Midbrain (tissue), 1 donor: ENCODE data around the gene DEF6.

ENCODE experiments used
- DNase-seq: peaks from one replicate; lab custom pipeline; 2025; lab: John Stamatoyannopoulos, UW

The DEF6 gene, protein sequence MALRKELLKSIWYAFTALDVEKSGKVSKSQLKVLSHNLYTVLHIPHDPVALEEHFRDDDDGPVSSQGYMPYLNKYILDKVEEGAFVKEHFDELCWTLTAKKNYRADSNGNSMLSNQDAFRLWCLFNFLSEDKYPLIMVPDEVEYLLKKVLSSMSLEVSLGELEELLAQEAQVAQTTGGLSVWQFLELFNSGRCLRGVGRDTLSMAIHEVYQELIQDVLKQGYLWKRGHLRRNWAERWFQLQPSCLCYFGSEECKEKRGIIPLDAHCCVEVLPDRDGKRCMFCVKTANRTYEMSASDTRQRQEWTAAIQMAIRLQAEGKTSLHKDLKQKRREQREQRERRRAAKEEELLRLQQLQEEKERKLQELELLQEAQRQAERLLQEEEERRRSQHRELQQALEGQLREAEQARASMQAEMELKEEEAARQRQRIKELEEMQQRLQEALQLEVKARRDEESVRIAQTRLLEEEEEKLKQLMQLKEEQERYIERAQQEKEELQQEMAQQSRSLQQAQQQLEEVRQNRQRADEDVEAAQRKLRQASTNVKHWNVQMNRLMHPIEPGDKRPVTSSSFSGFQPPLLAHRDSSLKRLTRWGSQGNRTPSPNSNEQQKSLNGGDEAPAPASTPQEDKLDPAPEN

DNA sequence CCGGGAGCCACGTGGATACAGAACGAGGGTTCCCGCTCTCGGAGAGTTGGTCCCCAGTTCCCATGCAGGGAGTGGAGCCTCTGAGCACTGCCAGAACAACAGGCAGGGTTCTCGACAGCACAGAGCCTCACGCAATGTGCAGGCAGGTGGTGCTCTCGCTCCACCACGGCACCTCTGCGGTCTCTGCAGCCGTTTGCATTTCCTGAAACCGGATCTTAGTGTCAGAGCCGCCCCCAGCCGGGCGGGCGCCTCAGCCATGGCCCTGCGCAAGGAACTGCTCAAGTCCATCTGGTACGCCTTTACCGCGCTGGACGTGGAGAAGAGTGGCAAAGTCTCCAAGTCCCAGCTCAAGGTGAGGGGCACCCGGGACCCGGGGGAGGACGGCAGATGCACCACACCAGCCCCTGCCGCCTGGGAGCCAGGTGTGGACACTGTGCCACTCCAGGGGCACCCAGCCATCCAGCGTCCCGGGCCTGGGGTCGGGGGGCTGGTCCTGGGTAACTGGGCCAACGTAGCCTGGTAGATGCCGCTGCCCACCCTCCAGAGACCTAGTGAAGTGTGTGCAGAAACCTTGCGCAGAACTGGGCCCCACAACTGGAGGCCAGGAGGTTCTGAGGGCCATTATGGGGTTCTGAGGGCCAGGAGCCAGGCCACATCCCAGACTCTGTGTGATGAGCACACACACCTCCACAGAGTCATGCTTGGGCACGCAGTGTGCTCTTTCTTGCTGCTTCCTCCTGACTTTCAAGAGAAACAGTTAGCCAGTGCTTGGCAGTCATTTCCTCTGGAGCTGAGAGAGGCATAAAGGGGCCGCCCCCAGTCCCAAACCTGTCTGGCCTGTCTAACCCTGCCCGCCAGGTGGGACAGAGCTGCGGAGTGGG, at the start of gene DEF6:
DEF6 (plus strand) TSS at position 218 of the 881 bp plus-strand sequence; CDS start at position 257, 39 bp downstream.
- DNase-seq = peak; percentile 39

DNA sequence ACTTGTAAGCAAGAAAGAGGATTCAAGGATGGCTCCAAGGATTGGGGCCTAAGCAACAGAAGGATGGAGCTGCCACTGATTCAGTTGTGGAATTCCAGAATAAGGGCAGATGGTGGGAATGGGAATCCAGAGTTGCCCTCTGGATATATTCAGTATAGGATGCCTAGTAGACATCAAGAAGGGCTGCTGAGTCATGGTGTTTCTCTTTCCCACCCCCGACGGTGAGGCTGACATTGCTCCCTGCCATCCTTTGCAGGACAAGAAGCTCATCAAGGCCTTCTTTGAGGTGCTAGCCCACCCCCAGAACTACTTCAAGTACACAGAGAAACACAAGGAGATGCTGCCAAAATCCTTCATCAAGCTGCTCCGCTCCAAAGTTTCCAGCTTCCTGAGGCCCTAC, 49.3 kb upstream of the DEF6 start:
- DNase-seq = no peak

DNA sequence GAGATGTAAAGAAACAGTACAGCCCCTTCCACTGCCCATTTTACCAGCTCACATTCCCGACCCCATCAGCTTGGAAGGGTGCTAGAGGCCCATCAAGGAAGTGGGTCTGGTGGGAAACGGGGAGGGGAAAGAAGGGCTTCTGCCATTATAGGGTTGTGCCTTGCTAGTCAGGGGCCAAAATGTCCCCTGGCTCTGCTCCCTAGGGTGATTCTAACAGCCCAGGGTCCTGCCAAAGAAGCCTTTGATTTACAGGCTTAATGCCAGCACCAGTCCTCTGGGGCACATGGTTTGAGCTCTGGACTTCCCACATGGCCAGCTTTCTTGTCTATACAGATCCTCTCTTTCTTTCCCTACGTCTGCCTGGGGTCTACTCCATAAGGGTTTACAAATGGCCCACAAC, 48.7 kb upstream of the DEF6 start:
- no peak for DNase-seq

DNA sequence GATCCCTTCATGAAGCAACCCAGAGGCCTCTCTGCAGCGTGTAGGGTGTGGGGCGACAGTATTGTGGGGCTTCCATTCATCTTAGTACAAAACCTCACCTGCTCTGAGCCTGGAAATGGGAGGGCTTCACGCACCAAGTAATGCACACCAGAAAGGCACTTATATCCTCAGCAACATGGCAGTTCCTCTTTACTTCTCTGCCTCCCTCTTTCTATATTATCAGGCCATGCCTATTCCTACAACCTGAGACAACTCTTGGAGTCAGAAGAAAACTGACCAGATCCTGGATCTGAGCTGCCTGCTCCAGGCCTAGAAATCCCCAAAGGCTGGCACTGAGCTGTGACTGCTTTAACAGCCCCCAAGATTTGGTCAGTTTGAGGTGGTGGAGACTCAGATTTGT, 45.7 kb upstream of the DEF6 start:
- no peak for DNase-seq

DNA sequence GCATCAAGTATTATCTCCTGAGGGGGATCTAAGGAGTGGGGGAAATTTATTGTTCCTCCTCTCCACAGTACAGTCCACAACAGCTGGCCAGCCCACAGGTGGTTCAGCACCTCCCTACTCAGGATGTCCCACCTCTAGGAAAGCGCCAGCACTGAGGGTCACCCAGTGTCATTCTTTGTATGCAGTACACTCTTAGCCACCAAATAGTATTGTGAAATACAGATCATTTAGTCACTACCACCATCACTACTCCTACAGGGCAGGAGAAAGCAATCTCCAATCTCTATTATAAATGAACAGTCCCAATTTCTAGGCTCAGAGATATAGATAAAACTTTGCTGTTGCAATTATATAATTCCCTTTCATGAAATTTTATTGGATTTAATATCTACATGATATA, 44.4 kb upstream of the DEF6 start:
- no peak for DNase-seq

DNA sequence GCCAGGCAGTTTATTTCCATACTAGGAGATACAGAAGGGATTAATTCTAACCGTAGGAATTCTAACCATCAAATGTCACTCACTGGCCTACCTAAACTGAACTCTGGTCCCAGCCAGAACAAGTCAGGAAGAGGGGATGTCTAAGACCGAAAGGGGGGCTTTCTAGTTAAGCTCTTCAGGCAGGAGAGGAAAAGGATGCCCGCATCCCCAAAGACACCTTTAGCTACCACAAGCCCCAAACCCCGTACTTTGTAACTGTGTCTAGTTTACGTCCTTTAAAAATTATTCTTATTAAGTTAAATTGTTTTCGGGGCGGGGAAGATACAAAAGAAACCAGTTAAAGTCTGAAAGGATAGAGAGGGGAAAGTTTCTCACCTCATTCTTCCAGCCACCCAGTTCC, 39.3 kb upstream of the DEF6 start:
- no peak for DNase-seq

DNA sequence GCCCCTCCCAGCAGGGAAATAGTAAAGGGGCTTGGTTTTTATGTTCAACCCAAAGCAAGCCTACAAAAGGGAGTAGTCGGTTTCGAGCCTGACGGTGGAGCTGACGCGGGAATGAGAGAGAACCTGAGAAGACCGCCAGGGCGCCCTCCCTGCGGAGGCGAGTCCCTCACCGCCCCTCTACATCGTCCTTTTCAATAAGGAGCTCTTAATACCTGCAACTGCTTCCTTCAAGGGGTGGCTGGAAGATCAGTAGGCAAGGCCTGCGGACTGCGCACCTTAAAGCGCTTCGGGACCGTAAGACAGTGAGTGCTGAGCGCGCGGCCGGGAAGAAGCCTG, 38.8 kb upstream of the DEF6 start:
- DNase-seq = peak; percentile 35

DNA sequence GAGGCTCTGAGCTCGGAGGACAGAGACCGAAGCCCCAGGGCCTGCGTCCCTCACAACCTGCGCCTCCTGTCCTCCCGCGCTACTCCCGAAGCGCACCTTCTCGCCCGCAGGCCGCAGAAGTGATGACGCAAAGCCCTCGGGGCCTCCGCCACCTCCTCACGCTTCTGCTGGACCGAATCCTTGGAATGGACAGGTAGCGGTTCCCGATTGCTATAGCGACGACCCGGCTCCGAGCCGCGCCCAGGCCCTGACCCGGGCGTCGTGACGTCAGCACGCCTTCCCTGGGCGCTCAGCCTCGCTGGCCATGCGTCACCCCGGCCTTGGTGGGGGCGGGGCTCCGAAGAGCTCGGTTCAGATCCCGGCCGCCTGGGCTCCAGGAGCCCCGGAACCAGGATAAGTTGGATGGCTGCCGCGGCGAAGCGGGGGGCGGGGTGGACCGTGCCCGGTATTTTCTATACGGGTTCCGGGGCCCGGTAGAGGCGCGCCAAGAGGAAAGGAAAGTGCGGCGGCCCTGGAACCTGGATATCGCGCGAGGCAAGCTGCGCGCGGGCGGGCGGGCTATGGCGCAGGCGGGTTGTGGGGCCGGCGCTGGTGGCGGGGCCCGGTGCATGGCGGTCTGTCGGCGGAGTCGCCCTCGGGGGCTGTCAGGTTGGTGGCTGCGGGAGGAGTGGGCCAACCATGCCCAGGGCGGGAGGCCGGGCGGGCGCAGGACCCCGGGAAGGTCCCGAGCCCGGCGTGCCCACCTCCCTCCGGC, 38.2 kb upstream of the DEF6 start, which contains the start of gene ZNF76:
ZNF76 (plus strand) TSS at position 542 of the 754 bp plus-strand sequence. CDS start 21,417 bp downstream, outside the sequence.
- peak; percentile 99 for DNase-seq

DNA sequence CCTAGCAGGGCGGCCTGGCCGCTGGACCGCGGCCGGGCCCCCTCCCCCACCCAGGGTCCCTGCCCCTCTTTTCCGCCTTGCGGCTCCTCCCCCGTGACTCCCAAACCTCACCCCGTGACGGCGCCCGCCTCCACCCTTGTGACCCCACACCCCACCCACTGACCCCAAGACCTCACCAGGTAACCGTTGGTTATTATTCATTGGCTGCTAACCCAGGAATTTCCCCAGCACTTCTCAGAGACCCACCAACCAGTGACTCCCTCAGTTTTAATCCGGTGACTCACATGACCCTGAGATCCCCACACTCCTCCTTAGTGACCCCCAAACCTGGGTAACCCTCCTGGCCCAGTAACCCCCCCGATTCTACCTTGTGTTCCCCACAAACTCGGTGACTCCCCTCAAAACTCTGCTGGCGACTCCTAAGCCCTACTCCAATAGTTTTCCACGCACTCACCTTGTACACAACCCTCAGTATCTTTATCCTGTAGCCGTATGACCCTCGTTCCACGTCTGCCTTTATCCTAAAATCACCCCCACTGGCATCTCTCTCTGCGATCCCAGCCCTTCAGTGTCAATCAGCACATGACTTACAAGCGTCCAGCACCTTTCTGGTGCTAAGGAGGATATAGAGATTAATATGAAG, 37.5 kb upstream of the DEF6 start:
- DNase-seq = peak; percentile 61

DNA sequence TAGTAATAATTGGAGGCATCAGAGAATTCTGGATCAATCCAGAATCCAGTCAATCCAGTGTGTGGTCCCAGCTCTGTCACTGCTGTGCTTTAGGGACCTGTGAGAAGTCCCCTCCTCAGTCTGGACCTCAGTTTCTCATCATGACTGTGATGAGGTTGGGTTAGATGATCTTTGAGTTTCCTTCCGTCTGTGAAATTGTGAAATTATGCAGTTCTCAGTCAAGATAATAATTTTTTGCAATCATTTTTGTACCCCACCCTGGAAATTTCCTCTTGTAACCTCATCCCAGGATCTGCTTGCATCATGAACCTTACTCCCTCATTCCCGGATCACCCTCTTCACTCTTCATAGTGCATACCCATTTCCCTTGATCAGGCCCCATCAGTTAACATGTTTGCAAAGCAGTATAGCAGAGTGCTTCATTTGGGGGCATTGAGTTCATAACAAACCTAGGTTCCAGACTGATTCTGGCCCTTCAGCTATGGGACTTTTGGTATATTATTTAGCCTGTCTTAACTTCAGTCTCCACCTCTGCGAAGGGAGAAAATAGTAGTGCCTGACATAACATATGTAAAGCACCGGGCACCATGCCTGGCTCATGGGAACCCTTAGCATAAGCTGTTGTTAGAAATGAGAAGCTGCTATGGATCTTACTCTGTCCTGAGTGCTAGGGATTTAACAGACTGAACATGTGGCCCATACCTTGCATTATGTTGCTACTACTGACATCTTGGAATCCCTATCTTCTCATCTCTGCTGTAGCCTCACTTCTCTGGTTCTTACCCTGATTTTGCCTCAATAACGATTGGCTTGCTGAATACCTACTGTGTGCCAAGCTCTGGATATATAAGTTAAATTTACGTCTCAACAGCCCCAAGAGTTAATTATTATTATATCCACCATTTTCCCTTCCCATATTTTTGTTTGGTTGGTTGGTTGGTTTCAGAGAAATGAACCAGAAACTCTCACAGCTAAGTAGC, 36.7 kb upstream of the DEF6 start:
- DNase-seq = no peak

DNA sequence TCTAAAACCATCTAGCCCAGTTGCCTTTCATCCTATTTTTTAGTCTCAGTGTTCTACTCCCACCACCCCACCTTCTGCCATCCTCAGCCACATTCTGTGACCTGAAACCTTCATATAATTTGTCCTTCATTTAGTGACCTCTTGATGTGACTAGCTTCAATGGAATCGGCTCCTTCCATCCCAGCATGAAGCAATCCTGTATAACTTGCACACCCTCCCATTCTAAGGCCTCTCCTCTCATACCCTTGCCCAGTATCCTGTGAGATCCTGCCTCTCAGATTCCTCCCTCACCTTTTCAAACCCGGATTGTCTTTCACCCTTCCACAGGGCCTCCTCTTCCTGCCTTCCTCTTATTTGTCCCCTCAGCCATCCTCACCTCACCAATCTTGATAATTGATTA, 35.0 kb upstream of the DEF6 start:
- DNase-seq = no peak

DNA sequence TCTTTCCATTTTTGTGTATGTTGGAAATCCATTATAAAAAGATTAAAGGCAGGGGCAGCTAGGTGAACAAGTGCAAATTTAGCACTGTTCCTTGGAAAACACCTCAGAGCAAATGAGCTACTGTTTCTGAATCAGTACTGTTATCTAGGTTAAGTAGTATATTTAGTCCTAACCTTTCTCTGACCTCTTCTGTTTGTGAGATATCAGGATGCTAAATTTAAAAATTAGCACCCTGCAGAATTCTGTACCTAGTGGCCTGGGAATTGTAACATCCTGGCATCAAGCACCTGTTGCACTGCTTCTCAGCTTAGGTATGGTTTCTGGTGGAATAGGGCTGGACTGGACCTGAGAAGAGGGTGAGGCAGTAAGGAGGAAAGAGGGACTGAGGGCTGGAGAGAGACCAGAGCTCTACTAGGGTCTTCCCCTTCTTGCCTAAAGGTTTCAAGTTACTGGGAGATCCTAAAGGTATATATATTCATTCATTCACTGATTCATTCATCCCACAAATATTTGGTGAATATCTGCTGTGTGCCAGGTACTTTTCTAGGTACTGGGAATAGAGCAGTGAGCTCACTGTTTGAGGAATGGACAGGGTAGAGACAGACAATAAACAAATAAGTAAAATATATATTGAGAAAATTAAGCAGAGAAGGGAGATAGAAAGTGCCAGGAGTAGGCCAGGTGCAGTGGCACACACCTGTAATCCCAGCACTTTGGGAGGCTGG, 32.9 kb upstream of the DEF6 start:
- no peak for DNase-seq

DNA sequence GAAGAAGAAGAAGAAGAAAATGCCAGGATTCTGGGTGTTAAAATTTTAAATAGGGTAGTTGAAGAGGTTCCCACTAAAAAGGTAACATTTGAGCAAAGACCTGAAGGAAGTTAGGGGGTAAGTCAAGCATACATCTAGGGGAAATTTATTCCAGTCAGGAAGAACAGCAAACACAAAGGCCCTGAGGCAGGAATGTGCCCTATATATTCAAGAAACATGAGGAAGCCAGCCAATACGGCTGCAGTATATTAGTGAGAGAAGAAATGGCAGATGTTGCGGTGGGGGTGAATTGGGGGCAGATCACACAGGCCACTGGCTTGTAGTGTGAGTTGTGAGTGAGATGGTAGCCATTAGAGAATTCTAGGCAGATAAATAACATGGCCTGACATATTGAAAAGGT, 32.1 kb upstream of the DEF6 start:
- DNase-seq = no peak

DNA sequence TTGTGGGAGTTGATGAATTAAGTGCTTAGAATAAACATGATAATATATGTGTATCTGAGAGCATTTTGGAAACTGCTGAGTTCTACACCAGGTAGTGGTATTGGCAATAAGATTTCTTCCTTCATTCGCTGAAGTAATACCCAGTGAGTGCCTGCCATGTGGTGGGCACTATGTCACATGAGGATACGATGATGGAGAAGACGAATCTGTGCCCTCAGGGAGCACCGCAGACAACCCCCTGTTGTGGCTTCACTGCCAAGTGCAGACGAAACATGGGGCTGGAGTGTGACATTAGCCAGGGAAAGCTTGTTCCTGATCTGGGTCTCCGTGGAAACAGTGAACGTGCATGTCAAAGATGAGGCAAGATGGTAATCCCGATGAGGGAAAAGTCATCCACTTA, 30.2 kb upstream of the DEF6 start:
- no peak for DNase-seq

DNA sequence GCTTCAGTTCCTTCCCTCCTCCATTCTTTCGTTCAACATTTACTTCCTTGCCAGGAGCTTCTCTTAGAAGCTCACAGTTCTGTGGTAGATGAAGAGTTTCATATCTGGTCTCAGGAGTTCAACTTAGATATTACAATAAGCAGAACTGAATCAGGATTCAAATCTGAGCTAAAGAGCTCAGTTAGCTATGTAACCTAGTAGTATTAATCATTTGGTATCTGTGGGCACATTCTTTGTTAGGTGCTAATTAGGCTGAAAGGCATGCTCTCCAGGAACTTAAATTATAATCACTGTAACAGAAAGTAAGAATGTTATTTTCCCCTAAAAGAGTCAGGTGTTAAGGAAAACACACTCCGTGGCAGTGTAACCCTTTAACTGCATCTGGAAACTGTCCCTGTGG, 29.7 kb upstream of the DEF6 start:
- DNase-seq = no peak

DNA sequence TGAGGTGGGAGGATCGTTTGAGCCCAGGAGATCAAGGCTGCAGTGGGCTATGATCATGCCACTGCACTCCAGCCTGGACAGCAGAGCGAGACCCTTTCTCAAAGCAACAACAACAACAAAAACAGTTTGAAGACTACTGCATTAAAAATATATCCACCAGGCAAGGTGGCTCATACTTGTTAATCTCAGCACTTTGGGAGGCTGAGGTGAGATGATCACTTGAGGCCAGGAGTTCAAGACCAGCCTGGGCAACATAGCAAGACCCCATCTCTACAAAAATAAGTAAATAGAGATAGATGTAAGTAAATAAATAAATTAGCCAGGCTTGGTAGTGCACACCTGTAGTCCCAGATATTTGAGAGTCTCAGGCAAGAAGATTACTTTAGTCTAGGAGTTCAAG, 25.6 kb upstream of the DEF6 start:
- no peak for DNase-seq

DNA sequence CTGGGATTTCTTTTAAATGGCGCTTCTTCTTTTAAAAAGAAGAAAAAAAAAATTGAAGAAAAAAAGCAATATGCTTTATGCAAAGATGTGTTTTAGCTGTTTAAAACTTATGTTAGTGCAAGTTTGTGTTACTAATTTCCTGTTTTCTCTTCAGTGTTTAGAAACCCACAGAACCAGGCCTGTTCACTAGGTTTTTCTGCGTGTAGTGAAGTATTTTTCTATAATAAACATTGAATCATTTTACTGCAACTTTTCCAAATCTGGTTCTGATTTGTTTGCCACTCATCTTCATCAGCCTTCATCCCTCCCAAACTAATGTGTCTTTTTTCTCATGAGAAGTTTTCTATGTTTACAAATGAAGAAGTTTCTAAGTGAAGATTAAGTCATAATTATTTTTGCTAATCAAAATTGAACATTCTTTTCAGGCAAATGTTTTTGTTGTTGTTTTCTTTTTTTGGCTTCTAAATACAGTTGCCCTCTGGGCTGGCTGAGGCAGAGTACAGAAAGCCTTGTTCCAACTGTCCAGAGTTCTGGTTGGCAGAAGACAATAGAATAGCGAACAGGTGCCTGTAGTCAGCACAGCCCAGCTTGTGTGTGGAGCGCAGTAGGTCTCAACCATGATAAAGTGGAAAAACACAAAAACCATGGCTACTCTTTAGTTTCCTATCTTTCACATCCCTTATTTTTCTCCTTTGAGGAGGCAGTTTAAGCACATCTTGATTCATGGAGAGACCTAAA, 23.6 kb upstream of the DEF6 start:
- no peak for DNase-seq

DNA sequence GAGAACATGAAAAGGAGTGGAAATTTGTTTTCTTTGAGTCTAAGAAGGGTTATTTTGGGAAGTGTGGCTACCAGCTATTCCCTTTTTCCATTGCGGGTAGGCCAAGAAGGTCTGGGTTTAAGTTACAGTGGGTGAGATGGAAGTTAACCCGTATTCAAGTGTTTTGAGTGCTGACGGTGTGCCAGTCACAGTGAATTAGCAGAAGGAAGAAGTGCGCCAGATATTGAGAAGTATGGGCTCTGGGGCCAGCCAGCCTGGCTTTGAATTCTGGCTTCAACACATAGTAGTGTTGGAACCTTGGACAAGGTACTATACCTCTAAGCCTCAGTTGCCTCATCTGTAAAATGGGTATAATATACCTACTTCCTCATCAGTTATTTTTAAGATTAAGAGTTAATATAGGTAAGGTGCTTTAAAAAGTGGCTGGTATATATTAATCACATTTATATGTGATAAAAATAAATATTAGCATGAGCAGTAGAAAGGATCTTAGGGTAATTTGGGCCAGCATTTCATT, 21.8 kb upstream of the DEF6 start:
- DNase-seq = no peak

DNA sequence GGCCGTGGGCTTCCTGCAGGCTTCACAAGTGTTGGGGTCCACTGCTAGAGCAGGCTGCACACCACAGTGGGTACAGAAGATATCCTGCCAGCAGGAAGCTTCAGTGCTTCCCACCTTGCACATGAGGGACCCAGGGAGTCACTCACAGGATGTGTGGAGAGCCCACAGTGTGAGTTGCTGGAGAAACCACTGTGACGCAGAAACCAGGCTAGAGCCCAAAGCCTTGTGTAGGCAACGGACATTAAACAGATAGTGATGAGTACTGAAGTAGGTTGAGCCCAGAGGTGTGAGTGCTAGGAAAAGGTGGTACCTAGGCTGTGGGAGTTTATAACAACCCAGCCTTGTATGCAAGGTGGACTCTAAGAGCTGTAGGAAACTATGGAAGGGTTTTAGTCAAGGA, 18.9 kb upstream of the DEF6 start:
- DNase-seq = no peak
